Large intestine (tissue), 3 donors: Measurements from ENCODE around the gene KRT7. TPM values are rescaled to one million over a fixed set of nuclear protein-coding genes. Genes with fewer than 3 reads are reported as not detected.
"Not testable (repeated sequence)": the region's sequence is repeated elsewhere in the genome, so short reads cannot be mapped to it uniquely, and the experiment has no call there.

Source experiments
- DNase-seq, 2 donors: peaks; one replicate each; pipeline versions ENCODE4 v3.0.0 to v3.0.0-alpha.2; 2013
- H3K27ac ChIP-seq: one replicate; pipeline ENCODE4 v1.5.1; 2013; ENCODE audit warnings: low read length
- H3K27me3 ChIP-seq: 2 replicates; pipeline ENCODE4 v1.6.1; 2013; ENCODE audit warnings: low read length; ENCODE audit not compliant: control insufficient read depth, insufficient read depth
- H3K36me3 ChIP-seq: 2 replicates; pipeline ENCODE4 v1.6.1; 2013; ENCODE audit warnings: low read length; ENCODE audit not compliant: control insufficient read depth, insufficient read depth
- H3K4me1 ChIP-seq: one replicate; pipeline ENCODE4 v1.6.1; 2013; ENCODE audit warnings: low read length; ENCODE audit not compliant: control insufficient read depth, insufficient read depth
- H3K4me3 ChIP-seq: one replicate; pipeline ENCODE4 v1.5.1; 2013; ENCODE audit warnings: low read length
- H3K9me3 ChIP-seq: one replicate; pipeline ENCODE4 v1.6.1; 2013; ENCODE audit warnings: mild to moderate bottlenecking, low read depth, low read length, moderate library complexity; ENCODE audit not compliant: control insufficient read depth
- WGBS: methylation state at CpG from one replicate; pipeline ENCODE4 v1.1.5; 2013; ENCODE audit warnings: low lambda C conversion rate; ENCODE audit not compliant: insufficient coverage; 5-methylcytosine and 5-hydroxymethylcytosine counted together
- polyA plus RNA-seq: library from polyadenylated mRNA; unstranded; fragments of 120-200 nt; gene quantifications from one replicate; pipeline ENCODE4 v1.2.1, GENCODE V29; 2013

The KRT7 gene
- polyA plus RNA-seq, 1 donor = 8.6 TPM

DNA sequence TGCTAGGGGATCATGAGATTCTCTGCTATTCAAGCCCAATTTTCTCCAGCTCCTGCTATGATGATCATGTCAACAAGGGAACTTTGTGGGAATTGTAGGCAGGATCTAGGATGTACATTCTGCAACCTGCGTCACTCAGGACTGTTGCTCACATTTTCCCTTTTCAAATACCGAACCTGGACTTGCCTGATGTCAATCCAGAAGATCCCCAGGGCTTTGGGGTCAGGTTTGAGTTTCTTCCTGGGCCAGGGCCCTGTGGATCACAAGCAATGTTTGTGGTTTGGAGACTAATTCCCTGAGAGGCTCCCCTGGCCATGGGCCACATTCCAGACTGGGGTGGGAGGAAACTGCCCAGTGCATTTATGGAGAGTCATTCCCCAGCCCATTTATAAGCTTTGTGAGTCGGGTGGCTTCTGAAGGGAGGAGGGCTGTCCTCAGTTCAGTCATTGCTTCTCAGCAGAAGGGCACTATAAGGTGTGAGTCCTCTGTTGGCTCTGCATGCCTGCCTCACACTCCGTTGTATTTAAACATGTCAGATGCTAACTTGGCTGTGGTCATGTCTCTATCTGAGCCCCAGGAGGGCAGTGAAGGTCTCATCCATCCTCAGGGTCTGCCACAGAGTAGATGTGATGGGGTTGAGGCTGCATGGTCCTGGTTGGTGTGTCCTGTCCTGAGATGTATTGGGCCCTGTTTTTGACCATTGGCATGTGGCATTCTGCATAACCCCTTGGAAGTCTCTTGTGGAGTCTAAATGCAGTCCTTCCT is 47.9 kb downstream of the KRT7 start:
- Histone ChIP-seq H3K9me3 (no peaks in the 10 kb centered on the region), H3K4me3 (no peak overlapping the region), H3K27me3 (peaks cover 7% of the 10 kb centered on the region), H3K4me1 (peaks cover 4% of the 10 kb centered on the region), H3K36me3 (no peaks in the 10 kb centered on the region), H3K27ac (no peak overlapping the region)
- peak in 1 of 2 donors; percentile 18 for DNase-seq
- WGBS = no CpG with 5 or more reads among the region's 4 CpGs

DNA sequence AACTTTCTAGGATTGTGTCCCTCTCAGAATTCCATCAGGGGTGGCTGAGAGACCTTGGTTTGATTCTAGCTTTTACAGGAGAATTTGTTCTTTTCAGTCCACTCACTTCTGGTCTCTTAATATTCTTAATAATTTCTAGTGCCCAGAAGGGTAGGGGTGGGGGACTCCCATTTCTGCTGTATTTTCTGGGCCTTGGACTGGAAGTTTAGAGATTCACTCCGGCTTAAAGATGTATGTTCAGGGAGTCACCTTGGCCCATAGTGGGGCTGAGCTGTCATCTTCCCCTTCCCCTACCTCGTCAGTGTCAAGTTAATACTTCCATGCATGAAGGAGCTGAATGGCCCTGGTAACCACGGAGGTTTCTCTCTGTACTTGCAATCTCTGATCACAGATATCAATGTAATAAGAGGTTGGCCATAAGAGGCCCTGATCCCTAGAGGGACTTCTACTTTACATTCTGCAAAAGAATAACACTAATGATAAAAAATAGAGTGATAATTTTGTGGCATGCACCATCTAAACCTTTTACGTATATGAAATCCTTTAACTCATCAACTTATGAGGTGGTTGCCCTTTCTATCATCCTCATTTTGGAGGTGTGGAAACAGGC is 51.6 kb downstream of the KRT7 start:
- 100% methylated on average over 1 of the region's 4 CpGs for WGBS

DNA sequence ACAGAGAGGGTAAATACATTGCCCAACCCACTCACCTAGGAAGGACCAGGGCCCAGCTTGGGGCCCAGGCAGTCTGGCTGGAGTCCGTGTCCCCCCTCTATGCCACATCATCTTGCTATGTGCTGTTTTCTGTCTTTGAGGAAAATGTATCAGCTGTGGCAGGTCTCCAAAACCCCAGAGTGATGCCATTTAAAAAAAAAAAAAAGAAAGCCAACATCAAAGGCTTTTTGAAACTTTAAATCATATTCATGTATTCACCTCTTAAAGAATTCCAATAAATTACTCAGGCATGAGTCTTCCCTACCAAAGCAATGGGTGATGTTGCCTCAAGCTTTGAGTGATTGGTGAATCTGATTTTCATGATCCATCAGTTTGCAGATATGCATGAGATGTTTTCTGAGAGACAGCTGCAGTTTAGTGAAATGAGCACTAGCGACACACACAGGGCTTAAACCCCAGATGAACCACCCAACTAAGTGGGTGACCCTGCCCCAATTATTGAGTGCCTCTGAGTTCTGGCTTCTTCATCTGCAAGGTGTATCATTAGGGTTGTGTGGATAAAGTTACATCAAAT is 52.2 kb downstream of the KRT7 start:
- H3K4me3 ChIP-seq = no peak overlapping the region
- no peaks in the 10 kb centered on the region for H3K27me3 ChIP-seq
- no peak for DNase-seq
- H3K4me1 ChIP-seq = no peaks in the 10 kb centered on the region
- H3K36me3 ChIP-seq = no peaks in the 10 kb centered on the region
- no peak overlapping the region for H3K27ac ChIP-seq
- no CpG with 5 or more reads among the region's 2 CpGs for WGBS
- no peaks in the 10 kb centered on the region for H3K9me3 ChIP-seq

More for the DNA sequence above, 51.6 kb downstream of the KRT7 start:
- no peak overlapping the region for H3K4me3 ChIP-seq
- no peak overlapping the region for H3K27ac ChIP-seq
- DNase-seq = no peak
- H3K36me3 ChIP-seq = no peaks in the 10 kb centered on the region
- H3K27me3 ChIP-seq = no peaks in the 10 kb centered on the region
- H3K4me1 ChIP-seq = no peaks in the 10 kb centered on the region
- H3K9me3 ChIP-seq = no peaks in the 10 kb centered on the region

DNA sequence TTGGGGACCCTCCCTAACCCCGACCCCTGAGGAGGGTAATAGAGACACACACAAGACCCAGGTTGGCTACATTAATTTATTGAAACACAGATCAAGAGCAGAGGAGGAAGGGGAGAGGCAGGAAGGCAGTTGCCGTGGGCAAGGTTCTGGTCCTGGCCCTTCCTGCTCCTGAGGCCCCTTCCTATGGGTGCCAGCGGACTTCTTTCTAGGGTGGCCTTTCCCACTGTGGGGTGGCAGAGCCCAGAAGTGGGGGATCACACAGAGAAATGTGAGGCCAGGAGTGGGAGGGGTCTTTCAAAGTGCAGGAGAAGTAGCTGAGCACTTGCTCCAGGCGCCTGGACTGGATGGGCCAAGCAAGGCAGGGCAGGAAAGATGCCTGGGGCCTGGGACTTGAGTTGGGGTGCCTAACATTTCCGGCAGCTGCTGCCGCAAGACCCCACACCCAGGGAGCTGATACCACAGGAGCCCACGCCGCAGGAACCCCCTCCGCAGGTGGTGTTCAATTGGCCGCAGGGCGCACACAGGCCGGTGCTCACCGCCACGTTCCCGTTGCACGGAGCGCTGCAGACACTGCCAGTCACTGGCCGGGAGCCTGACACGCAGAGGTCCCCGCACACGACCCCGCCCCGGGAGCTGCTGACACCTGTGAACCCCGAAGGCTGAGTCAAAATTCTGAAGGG is 52.9 kb downstream of the KRT7 start:
- H3K27me3 ChIP-seq = no peaks in the 10 kb centered on the region
- no CpG with 5 or more reads among the region's 24 CpGs for WGBS
- H3K9me3 ChIP-seq = no peaks in the 10 kb centered on the region
- H3K36me3 ChIP-seq = no peaks in the 10 kb centered on the region
- DNase-seq = no peak
- H3K4me1 ChIP-seq = no peaks in the 10 kb centered on the region
- H3K4me3 ChIP-seq = no peak overlapping the region
- H3K27ac ChIP-seq = no peak overlapping the region

DNA sequence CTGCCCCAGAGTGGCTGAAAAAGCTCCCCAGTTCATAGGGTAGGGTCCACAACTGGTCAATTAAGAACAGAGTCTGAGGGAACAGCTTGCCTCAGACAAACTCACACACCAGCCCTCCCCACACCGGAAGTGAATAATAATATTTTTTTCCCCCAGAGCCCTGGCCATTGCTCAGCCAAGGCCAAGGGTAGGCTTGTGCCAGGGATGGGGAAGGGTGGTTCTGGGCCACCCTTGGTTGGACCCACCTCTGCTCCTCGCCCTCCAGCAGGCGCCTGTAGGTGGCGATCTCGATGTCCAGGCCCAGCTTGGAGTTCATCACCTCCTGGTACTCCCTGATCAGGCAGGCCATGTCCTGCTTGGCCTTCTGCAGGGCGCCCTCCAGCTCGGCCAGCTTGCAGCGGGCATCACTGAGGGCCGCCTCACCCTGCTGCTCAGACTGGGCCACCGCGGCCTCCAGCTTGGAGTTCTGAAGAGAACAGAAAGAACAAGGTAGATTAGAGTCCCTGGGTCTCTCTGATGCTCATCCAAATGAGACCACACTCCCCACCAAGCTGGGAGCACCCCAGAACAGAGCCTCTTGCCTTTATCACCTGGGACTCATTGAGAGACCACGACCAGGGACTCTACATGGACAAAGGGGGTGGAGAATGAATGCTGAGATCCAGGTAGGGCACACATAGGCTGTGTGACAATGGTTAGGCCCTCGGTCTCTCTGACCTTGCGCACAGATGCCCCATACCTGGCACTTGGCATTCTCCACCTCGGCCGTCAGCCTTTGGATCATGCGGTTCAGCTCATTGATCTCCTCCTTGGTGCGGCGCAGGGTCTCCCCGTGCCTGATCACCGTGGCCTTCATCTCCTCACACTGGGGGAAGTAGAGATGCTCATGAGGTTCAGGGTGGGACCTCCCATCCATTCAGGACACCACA is 54.1 kb downstream of the KRT7 start:
- H3K27ac ChIP-seq, H3K27me3 ChIP-seq, DNase-seq, H3K4me1 ChIP-seq, H3K9me3 ChIP-seq, H3K4me3 ChIP-seq, H3K36me3 ChIP-seq: not testable (repeated sequence)
- WGBS = no CpG with 5 or more reads among the region's 21 CpGs

DNA sequence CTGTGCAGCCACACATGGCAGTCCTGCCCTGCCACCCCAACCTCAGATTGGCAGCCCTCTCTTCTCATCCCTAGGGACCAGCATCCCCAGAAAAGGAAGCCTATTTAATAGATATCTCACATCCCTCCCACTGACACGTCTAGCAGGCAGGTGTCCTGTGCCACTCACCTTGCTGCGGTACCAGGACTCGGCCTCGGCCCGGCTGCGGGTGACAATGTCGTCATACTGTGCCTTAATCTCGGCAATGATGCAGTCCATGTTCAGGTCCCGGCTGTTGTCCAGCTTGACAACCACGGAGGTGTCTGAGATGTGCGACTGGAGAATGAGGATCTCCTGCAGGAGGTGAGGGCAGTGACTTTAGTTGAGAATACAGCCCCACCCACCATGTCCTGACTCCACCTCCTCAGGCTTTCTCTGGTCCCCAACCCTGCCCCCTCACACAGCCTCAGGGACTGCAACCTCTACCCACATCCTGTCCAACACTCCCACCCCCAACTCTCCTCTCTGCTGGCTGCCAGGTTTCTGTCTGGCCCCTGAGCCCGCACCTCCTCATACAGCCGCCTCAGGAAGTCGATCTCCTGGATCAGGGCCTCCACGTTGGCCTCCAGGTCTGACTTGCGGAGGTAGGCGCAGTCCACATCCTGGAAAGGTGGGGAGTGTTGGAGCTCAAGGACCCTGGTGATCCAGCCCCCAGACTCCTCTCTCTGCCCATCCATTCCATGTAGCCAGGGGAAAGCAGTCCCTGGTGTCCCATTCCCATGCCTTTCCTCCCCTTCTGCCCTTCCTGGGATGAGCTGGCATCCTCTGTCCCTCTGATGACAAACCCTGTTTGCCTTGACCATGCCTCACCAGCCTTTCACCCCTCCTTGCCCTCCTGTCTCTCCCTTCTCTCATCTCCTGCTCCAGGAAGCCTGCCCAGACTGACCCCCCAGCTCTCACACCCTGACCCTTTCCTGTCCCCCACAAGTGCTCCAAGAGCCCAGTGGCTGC is 55.1 kb downstream of the KRT7 start:
- DNase-seq, H3K36me3 ChIP-seq, H3K9me3 ChIP-seq, H3K4me1 ChIP-seq, H3K4me3 ChIP-seq, H3K27ac ChIP-seq: not testable (repeated sequence)
- no CpG with 5 or more reads among the region's 17 CpGs for WGBS
- peaks cover 15% of the 10 kb centered on the region for H3K27me3 ChIP-seq

DNA sequence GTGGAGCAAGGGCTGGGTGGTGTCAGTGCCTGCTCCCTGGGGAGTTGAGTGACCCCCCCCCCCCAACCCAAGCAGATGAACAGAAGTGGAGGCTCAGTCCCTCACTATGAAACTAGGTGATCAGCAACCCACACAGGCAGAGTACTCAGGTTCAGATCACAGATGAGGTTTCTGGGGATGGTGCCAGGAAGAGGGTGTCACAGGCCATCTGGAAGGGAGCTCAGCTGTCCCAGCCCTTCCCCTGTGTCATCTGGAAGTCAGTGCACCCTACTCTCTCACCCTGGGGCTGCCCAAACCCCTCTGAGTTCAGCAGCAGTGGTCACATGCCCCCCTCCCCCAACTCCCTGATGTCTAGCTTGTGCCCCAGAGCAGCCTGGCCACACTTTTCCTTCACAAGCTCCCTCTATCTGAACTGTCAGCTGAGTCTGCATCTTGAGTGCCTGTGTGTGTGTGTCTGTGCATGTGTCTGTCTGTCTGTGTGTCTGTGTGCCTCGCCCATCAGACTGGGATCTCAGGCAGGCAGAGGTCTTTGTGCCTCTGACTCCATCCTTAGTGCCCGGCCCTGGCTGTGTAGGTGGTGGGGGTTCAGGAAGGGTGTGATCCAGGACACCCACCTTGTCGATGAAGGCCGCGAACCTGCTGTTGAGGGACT is 57.6 kb downstream of the KRT7 start:
- not testable (repeated sequence) for H3K4me1 ChIP-seq, H3K36me3 ChIP-seq
- peaks cover 15% of the 10 kb centered on the region for H3K27me3 ChIP-seq

DNA sequence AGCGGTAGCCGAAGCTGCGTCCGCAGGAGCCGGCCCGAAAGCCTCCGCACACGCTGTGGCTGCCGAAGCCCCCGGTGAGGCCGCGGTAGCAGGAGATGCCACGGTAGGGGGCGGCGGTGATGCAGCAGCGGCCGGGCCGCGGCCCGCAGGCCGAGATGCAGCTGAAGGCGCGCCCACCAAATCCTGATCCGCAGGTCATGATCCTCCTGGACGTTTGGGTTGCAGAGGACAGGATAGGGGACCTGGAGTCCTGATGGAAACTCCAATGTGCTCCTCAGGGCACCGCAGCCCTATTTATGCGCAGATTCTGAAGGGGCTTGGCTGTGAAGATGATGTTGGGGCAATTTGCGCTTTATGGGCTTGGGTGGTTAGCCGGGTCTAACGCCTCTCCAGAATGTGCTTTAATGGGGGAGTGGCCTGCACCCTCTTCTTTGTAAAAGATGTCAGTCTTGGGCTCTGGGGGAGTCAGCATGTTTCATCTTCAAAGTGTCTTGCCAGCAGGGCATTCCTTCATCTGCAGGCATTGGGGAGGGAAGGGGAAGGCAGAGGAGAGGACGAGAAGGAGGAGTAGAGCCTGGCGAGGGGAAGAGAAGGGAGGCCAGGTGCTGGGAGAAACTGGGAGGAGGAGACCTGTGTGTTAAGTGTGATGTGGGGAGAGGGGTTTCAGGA is 58.4 kb downstream of the KRT7 start, which contains the start of gene KRT81:
Gene KRT81 (minus strand): TSS at position 268 of the 669 bp plus-strand sequence. CDS start 69 bp downstream, at position 199.
- Histone ChIP-seq H3K36me3 (no peaks in the 10 kb centered on the region), H3K4me3 (no peak within 1 kb of the TSS), H3K4me1 (no peaks in the 10 kb centered on the region), H3K27ac (no peak within 1 kb of the TSS), H3K9me3 (no peaks in the 10 kb centered on the region), H3K27me3 (peaks cover 16% of the 10 kb centered on the region)
- no peak for DNase-seq
- 60% methylated on average over 1 of the region's 32 CpGs for WGBS

More for the DNA sequence above, 57.6 kb downstream of the KRT7 start:
- not testable (repeated sequence) for H3K27ac ChIP-seq, H3K4me3 ChIP-seq, H3K9me3 ChIP-seq, DNase-seq
- no CpG with 5 or more reads among the region's 5 CpGs for WGBS
